Urothelium cell line (cell line): ENCODE measurements around the gene PTH2R.

Source experiments
- DNase-seq: peaks from one replicate; pipeline ENCODE4 v3.0.0; 2011; ENCODE audit warnings: low spot score, mixed read lengths
- FAIRE-seq: peaks from 2 replicates; lab custom pipeline; 2011; peaks lifted over from hg19 to GRCh38; lab: Jason Lieb, UNC

PTH2R gene

DNA sequence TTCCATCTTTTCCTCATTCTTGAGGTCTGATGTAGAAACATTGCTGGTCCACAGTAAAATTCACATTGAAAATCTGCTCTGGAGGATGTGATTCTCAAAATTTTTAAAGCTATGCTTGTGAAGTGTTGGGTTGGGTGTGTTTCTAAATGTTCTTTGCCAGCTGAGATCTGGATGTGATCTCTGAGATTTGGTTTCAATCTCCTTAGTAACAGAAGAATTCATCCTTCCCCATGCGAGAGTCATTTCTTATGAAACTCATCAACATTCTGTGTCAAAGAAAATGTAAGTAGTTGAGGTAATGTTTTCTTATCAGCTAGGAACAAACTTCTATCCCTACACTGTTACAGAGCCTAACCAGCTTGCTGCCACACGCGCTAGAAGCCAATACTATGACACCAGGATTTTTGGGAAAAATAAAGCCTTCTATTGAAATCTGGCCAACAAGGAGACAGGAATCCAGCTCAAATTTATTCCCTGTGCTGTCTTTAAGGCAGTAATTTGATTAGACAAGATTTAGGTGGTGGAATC is 134.9 kb downstream of the PTH2R start:
- no peak for FAIRE-seq

DNA sequence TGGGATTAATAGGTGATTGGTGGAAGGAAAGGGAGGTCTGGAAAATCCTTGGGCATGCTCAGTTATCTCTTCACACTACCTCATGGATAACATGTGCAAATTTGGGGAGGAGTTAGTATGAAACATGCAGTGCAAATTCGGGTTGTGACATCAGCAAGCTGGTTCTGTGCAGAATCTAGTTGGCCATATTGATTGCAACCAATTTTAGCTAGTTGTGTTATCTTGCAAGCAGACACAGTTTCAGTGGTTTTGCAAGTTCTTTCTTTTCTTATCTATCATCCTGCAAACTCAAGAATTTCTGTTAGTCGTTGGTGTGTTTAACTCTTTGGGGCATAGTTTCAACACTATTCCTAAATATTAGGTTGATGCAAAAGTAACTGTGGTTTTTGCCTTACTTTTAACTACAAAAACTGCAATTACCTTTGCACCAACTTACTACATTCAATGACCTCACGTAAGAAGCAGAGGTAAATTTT is 135.4 kb downstream of the PTH2R start:
- no peak for FAIRE-seq

More for the DNA sequence above, 134.9 kb downstream of the PTH2R start:
- DNase-seq, result no peak

DNA sequence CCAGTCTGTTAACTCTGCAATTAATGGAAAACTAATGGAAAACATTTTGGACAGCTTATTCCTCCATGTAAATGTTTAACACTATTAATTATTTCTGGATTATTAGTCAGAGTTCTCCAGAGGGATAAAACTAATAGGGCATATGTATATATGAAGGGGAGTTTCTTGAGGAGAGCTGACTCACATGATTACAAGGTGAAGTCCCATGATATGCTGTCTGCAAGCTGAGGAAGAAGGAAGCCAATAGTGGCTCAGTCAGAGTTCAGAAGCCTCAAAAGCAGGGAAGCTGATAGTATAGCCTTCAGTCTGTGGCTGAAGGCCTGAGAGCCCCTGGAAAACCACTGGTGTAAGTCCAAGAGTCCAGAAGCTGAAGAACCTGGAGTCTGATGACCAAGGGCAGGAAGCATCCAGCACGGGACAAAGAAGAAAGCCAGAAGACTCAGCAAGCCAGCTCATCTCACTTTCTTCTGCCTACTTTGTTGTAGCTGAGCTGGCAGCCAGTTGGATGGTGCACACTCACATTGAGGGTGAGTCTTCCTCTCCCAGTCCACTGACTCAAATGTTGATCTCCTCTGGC is 136.0 kb downstream of the PTH2R start:
- DNase-seq (no peak), FAIRE-seq (no peak)

More for the DNA sequence above, 135.4 kb downstream of the PTH2R start:
- no peak for DNase-seq
